H1 (cell line): ENCODE data around the gene DHRS2. TPM values are rescaled to one million over a fixed set of nuclear protein-coding genes. Genes with fewer than 3 reads are reported as not detected.

Experiments used
- CHD2 ChIP-seq: IDR thresholded peaks from 2 replicates; pipeline ENCODE4 v1.6.1; 2012; ENCODE audit warnings: low read length, improper control_type of control experiment
- EGR1 ChIP-seq: IDR thresholded peaks from 2 replicates; pipeline ENCODE4 v1.6.1; 2011; ENCODE audit warnings: low read depth, low read length, borderline replicate concordance
- NRF1 ChIP-seq: IDR thresholded peaks from 2 replicates; pipeline ENCODE4 v1.6.1; 2011; ENCODE audit warnings: mild to moderate bottlenecking, low read depth, low read length, improper control_type of control experiment
- TAF1 ChIP-seq: IDR thresholded peaks from 2 replicates; pipeline ENCODE4 v1.6.1; 2011; ENCODE audit warnings: mild to moderate bottlenecking, low read depth, low read length
- polyA plus RNA-seq, 7 experiments: library from polyadenylated mRNA; depleted of rRNA in 3 of 7; stranded (reverse) in 5 of 7; unstranded in 2 of 7; fragments of >200 nt in 5 of 7; fragments of 200-250 nt in 2 of 7; gene quantifications; 1 replicate in 5 of 7; 2 replicates in 1 of 7; 4 replicates in 1 of 7; pipeline versions ENCODE4 v1.2.1 to v1.2.3, GENCODE V29; 2011 to 2013; ENCODE audit warnings: missing spikeins in 2 of 7, mixed read lengths in 2 of 7
- total RNA-seq: library from RNA; stranded (reverse); fragmentation: NEBNext Ultra II Directional; extraction: Animal tissue kit (Norgen Biotek cat#: 25700); gene quantifications from 2 replicates; pipeline ENCODE4 v1.2.1, GENCODE V29; 2021
- TF ChIP-seq, protein P1 (sequence below): fragments of 300-600 bp; sonication (generic); IDR thresholded peaks from 2 replicates; pipeline ENCODE4 v1.7.1; 2012; ENCODE audit warnings: low read length, moderate library complexity, mild to moderate bottlenecking, inconsistent platforms; ENCODE audit not compliant: insufficient replicate concordance
- TF ChIP-seq, protein P2 (sequence below): IDR thresholded peaks from 2 replicates; pipeline ENCODE4 v1.6.1; 2012; ENCODE audit warnings: inconsistent platforms

DHRS2 gene
- total and polyA plus RNA-seq, 2 of the 8 experiments (the other 6 are each of a cell fraction or from before 2014, with no cell fraction given): 1.1 to 3.5 TPM

GRCh38 chr14:23629832-23630396, 6.2 kb upstream of the DHRS2 start (continued):
- TF ChIP-seq, protein P1, sequence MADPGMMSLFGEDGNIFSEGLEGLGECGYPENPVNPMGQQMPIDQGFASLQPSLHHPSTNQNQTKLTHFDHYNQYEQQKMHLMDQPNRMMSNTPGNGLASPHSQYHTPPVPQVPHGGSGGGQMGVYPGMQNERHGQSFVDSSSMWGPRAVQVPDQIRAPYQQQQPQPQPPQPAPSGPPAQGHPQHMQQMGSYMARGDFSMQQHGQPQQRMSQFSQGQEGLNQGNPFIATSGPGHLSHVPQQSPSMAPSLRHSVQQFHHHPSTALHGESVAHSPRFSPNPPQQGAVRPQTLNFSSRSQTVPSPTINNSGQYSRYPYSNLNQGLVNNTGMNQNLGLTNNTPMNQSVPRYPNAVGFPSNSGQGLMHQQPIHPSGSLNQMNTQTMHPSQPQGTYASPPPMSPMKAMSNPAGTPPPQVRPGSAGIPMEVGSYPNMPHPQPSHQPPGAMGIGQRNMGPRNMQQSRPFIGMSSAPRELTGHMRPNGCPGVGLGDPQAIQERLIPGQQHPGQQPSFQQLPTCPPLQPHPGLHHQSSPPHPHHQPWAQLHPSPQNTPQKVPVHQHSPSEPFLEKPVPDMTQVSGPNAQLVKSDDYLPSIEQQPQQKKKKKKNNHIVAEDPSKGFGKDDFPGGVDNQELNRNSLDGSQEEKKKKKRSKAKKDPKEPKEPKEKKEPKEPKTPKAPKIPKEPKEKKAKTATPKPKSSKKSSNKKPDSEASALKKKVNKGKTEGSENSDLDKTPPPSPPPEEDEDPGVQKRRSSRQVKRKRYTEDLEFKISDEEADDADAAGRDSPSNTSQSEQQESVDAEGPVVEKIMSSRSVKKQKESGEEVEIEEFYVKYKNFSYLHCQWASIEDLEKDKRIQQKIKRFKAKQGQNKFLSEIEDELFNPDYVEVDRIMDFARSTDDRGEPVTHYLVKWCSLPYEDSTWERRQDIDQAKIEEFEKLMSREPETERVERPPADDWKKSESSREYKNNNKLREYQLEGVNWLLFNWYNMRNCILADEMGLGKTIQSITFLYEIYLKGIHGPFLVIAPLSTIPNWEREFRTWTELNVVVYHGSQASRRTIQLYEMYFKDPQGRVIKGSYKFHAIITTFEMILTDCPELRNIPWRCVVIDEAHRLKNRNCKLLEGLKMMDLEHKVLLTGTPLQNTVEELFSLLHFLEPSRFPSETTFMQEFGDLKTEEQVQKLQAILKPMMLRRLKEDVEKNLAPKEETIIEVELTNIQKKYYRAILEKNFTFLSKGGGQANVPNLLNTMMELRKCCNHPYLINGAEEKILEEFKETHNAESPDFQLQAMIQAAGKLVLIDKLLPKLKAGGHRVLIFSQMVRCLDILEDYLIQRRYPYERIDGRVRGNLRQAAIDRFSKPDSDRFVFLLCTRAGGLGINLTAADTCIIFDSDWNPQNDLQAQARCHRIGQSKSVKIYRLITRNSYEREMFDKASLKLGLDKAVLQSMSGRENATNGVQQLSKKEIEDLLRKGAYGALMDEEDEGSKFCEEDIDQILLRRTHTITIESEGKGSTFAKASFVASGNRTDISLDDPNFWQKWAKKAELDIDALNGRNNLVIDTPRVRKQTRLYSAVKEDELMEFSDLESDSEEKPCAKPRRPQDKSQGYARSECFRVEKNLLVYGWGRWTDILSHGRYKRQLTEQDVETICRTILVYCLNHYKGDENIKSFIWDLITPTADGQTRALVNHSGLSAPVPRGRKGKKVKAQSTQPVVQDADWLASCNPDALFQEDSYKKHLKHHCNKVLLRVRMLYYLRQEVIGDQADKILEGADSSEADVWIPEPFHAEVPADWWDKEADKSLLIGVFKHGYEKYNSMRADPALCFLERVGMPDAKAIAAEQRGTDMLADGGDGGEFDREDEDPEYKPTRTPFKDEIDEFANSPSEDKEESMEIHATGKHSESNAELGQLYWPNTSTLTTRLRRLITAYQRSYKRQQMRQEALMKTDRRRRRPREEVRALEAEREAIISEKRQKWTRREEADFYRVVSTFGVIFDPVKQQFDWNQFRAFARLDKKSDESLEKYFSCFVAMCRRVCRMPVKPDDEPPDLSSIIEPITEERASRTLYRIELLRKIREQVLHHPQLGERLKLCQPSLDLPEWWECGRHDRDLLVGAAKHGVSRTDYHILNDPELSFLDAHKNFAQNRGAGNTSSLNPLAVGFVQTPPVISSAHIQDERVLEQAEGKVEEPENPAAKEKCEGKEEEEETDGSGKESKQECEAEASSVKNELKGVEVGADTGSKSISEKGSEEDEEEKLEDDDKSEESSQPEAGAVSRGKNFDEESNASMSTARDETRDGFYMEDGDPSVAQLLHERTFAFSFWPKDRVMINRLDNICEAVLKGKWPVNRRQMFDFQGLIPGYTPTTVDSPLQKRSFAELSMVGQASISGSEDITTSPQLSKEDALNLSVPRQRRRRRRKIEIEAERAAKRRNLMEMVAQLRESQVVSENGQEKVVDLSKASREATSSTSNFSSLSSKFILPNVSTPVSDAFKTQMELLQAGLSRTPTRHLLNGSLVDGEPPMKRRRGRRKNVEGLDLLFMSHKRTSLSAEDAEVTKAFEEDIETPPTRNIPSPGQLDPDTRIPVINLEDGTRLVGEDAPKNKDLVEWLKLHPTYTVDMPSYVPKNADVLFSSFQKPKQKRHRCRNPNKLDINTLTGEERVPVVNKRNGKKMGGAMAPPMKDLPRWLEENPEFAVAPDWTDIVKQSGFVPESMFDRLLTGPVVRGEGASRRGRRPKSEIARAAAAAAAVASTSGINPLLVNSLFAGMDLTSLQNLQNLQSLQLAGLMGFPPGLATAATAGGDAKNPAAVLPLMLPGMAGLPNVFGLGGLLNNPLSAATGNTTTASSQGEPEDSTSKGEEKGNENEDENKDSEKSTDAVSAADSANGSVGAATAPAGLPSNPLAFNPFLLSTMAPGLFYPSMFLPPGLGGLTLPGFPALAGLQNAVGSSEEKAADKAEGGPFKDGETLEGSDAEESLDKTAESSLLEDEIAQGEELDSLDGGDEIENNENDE: no peak
- TF ChIP-seq EGR1 (no peak), TAF1 (no peak), NRF1 (no peak), CHD2 (no peak)
- TF ChIP-seq, protein P2, sequence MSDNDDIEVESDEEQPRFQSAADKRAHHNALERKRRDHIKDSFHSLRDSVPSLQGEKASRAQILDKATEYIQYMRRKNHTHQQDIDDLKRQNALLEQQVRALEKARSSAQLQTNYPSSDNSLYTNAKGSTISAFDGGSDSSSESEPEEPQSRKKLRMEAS: no peak
